Thoracic aorta (tissue), 2 donors: Measurements from ENCODE around the gene PPP2R3A. TPM values are rescaled to one million over a fixed set of nuclear protein-coding genes. Genes with fewer than 3 reads are reported as not detected.

ENCODE experiments used
- ATAC-seq: fragments of 150-250 bp; one replicate; pipeline ENCODE4 v1.8.0; 2017; ENCODE audit warnings: low read depth; ENCODE audit not compliant: insufficient number of reproducible peaks, low FRiP score
- DNase-seq: peaks from one replicate; pipeline ENCODE4 v3.0.0-alpha.2; 2020; ENCODE audit warnings: low spot score
- H3K27ac ChIP-seq, 2 donors: fragments of 200-600 bp; sonication (generic); 1 replicate in 1 of 2; 2 replicates in 1 of 2; pipeline ENCODE4 v1.5.1; 2016; ENCODE audit warnings: mild to moderate bottlenecking in 2 of 2, moderate library complexity in 2 of 2
- H3K27me3 ChIP-seq: fragments of 200-600 bp; sonication (generic); replicated peaks from 2 replicates; pipeline ENCODE4 v1.6.0; 2016; ENCODE audit warnings: mild to moderate bottlenecking; ENCODE audit not compliant: insufficient read depth
- H3K36me3 ChIP-seq: fragments of 200-600 bp; sonication (generic); one replicate; pipeline ENCODE4 v1.5.1; 2016
- H3K4me1 ChIP-seq, 2 donors: fragments of 200-600 bp; sonication (generic); 1 replicate in 1 of 2; 2 replicates in 1 of 2; pipeline versions ENCODE4 v1.5.1 to v1.6.0; 2016; ENCODE audit warnings: low read depth in 2 of 2, mild to moderate bottlenecking in 1 of 2; ENCODE audit not compliant: control insufficient read depth in 1 of 2
- H3K4me3 ChIP-seq: fragments of 200-600 bp; sonication (generic); 2 replicates; pipeline ENCODE4 v1.5.1; 2016; ENCODE audit warnings: mild to moderate bottlenecking
- H3K9me3 ChIP-seq: fragments of 200-600 bp; sonication (generic); 2 replicates; pipeline ENCODE4 v1.5.1; 2016
- CTCF ChIP-seq: fragments of 200-600 bp; sonication (generic); IDR thresholded peaks from one replicate; pipeline ENCODE4 v1.5.1; 2019; ENCODE audit warnings: antibody characterized with exemption
- total RNA-seq, 2 donors: library from RNA; depleted of rRNA; stranded (reverse); fragments of >200 nt; gene quantifications; one replicate each; pipeline versions ENCODE4 v1.1.0 to v1.2.3, GENCODE V29; 2016

Gene PPP2R3A
- total RNA-seq, 2 donors from 2014 or later: 6.8 to 18.0 TPM

GRCh38 chr3:136146981-136147729 lies 181.6 kb downstream of the PPP2R3A start:
- Histone ChIP-seq H3K4me3 (no peak overlapping the region), H3K27me3 (no peaks in the 10 kb centered on the region), H3K27ac (no peak overlapping the region), H3K9me3 (no peaks in the 10 kb centered on the region), H3K4me1 (peaks cover 6 to 33% of the 10 kb centered on the region in 2 donors), H3K36me3 (peaks cover 4% of the 10 kb centered on the region)
- DNase-seq (no peak), ATAC-seq (no peak)
- TF ChIP-seq CTCF: no peak

- no peaks in the 10 kb centered on the region for H3K9me3 ChIP-seq
- no peak for ATAC-seq
- no peak overlapping the region for H3K4me3 ChIP-seq
- DNase-seq: no peak
- peaks cover 5 to 22% of the 10 kb centered on the region in 2 donors for H3K4me1 ChIP-seq
- no peak overlapping the region for H3K27ac ChIP-seq
- peaks cover 4% of the 10 kb centered on the region for H3K36me3 ChIP-seq
- H3K27me3 ChIP-seq: no peaks in the 10 kb centered on the region
- TF ChIP-seq CTCF: no peak
Observed at GRCh38 chr3:136149667-136150066, 184.1 kb downstream of the PPP2R3A start.

- DNase-seq (no peak), ATAC-seq (no peak)
- H3K9me3 ChIP-seq: no peaks in the 10 kb centered on the region
- no peaks in the 10 kb centered on the region for H3K27me3 ChIP-seq
- no peak for TF ChIP-seq CTCF
- no peak overlapping the region for H3K4me3 ChIP-seq
- no peak overlapping the region for H3K27ac ChIP-seq
- H3K4me1 ChIP-seq: peaks cover 9 to 22% of the 10 kb centered on the region in 2 donors
- peaks cover 4% of the 10 kb centered on the region for H3K36me3 ChIP-seq
Observed at GRCh38 chr3:136151219-136151618, 185.7 kb downstream of the PPP2R3A start.

GRCh38 chr3:136152176-136152843 lies 186.8 kb downstream of the PPP2R3A start:
- Histone ChIP-seq H3K4me1 (peaks cover 9 to 26% of the 10 kb centered on the region in 2 donors), H3K27me3 (no peaks in the 10 kb centered on the region), H3K36me3 (peaks cover 4% of the 10 kb centered on the region), H3K4me3 (no peak overlapping the region), H3K9me3 (no peaks in the 10 kb centered on the region), H3K27ac (no peak overlapping the region)
- TF ChIP-seq CTCF: no peak
- ATAC-seq (no peak), DNase-seq (no peak)

GRCh38 chr3:136152963-136153362 lies 187.4 kb downstream of the PPP2R3A start:
- no peak overlapping the region for H3K4me3 ChIP-seq
- no peak for TF ChIP-seq CTCF
- H3K4me1 ChIP-seq: peaks cover 9 to 30% of the 10 kb centered on the region in 2 donors
- H3K36me3 ChIP-seq: peaks cover 4% of the 10 kb centered on the region
- no peak overlapping the region for H3K27ac ChIP-seq
- no peaks in the 10 kb centered on the region for H3K27me3 ChIP-seq
- ATAC-seq (no peak), DNase-seq (no peak)
- H3K9me3 ChIP-seq: no peaks in the 10 kb centered on the region
